GM21528 (cell line): ENCODE results near the gene EEFSEC.

Source experiments
- ATAC-seq: cut with Tn5 transposase; IDR thresholded peaks from one replicate; pipeline ENCODE4 v1.9.1; 2021; ENCODE audit warnings: mild to moderate bottlenecking, moderate library complexity; ENCODE audit not compliant: unreplicated experiment, low FRiP score

EEFSEC gene

DNA sequence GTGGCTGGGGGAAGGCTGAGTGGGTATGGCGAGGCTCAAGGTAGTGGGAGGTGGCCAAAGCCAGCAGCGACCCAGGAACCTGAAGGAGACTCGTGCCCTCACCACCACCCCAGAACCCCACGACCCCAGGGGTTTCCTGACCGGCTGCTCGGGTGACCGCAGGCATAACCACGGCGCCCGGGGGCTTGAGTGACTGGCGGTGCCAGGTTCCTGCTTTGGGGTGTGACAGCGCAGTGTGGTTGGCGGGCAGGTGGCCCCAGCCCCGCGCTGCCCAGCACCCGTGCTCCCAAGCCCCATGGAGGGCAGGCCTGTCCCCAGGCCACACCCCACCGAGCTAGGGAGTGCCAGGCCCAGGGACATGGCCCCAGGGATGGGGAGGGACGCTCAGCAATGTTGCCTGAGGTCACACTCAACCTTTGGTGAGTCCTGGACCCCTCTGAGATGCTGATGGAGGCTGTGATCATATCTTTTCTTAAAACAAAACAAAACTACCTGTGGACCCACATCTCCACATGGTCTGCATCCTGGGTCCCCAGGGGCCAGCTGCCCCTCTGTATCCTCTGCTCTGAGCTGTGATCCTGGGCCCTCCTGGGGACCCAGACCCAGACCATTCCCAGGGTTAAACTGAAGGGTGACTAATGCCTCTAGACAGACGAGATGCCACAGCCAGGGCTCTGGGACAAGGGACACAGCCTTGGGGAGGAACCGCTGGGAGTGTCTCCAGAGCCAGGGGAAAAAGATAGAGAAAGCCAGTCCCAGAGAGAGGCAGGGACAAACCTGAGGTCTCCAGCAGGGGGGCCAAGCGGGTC, 300.4 kb downstream of the EEFSEC start:
- ATAC-seq: no peak

DNA sequence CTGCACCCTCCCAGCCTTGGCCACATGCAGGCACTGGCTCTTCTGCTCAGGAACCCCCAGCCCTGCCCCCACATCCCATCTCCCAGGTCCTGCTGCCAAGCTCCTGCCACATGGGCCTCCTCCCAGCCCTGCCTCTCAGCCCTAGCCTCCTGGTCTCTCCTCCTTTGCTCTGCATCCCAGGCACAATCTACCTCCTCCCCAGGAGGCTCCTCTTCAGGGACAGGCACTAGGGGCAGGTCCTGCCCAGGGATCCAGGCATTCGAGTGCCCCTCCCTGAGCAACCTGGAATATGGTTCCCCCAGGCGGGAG, 301.0 kb downstream of the EEFSEC start:
- ATAC-seq: no peak

GRCh38 chr3:128455116-128455515, 301.8 kb downstream of the EEFSEC start:
- ATAC-seq: no peak

DNA sequence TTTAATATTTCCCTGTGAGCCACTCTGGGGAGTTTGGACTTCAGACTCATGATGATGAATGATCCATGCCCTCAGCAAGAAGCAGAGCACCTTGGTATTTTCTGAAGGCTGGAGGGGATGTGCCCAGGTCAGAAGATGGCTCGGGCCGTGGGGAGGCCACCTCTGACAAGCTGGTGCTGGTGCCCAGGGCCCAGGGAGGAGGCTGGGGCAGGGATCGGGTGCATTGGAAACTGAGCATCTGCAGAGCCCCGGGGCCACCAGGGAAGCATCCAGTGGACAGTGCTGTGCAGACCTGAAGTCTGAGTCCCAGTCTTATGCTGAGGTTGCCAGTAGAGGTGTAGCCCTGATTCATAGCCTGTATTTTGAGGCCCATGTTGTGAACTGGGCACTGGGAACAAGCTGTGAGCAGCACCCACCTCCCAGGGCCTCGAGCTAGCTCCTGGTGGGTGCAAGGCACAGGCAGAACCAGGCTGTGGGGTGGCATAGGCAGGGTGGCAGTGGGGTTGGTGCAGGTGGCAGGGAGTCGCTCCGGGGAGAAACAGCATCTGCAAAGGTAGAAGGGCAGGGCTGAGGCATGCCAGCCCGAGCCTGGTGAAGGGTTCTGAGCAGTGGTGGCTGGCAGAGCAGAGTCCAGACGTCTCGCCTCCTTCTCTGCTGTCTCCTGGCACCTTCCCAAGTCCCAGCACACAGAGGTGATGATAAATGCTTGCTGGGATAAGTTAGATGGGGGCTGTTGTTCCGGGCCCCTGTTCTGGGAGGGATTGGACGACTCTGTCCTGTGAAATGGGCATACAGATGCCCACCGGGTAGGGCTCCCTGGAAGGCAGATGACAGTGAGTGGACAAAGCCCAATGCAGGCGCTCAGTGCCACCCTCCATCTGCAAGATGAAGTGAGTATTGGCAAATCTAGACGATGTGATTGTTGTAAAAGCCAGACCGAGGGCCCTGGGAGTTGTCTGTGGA, 302.8 kb downstream of the EEFSEC start:
- ATAC-seq: no peak

DNA sequence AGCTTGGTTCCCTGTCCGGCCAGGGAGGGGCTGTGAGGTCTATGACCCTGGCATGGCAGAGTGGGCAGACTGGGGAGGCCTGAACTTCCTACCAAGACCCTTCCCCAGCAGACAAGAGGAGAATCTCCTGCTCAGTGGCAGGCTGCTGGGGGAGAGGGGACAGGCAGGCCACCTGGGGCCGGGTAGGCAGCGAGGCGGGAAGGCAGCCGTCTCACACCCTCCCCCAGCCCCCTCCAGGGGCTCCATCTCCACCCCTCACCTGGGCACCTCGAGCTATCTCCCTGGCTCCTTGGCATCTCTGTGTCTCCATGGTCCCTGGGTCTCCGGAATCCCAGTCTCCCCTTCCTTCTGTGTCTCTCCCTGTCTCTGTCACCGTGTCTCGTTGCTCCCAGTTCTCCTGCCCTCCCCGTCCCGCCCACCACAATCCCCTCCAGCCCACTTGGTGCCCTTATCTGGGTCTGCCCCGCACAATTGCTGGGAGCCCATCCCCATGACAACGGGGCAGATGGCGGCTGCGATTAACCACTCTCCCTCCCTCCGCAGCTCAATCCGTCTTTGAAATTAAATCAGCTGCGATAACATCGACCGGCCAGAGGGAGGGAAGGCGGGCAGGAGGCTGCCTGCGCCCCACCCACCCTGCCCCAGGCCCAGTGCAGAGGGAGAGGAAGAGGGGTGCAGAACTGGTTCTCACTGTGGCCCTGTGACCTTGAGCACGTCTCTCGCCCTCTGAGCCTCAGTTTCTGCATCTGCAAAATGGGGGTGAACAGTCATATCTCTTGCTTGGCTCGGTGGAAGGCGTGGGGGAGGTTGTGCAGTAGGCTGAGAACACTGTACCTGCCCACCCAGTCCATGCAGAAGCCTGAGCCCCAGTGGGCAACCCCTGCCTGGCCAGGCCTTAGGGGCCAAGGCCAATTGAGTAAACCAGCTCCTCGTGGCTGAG, 303.8 kb downstream of the EEFSEC start:
- ATAC-seq: no peak

DNA sequence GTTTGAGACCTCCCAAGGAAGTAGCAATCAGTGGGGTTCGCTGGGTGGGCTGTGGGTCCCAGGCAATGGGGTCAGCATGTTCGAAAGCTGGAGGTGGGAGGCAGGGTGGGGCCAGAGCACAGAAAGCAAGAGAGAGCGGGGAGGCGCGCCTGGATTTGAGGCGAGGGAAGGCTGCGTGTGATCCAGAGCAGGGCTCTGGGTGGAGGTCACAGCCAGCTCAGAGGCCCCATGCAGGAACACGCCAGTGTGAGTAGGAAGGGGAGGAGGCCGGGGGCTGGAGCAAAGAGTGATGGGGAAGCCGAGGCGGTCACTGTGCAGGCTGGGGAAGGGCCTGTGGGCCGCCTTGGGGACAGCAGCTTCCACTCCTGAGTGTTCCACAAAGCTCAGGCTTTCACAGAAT, 304.7 kb downstream of the EEFSEC start:
- ATAC-seq: no peak
